Measurements from ENCODE around the gene CSTF2.

CSTF2 gene

DNA sequence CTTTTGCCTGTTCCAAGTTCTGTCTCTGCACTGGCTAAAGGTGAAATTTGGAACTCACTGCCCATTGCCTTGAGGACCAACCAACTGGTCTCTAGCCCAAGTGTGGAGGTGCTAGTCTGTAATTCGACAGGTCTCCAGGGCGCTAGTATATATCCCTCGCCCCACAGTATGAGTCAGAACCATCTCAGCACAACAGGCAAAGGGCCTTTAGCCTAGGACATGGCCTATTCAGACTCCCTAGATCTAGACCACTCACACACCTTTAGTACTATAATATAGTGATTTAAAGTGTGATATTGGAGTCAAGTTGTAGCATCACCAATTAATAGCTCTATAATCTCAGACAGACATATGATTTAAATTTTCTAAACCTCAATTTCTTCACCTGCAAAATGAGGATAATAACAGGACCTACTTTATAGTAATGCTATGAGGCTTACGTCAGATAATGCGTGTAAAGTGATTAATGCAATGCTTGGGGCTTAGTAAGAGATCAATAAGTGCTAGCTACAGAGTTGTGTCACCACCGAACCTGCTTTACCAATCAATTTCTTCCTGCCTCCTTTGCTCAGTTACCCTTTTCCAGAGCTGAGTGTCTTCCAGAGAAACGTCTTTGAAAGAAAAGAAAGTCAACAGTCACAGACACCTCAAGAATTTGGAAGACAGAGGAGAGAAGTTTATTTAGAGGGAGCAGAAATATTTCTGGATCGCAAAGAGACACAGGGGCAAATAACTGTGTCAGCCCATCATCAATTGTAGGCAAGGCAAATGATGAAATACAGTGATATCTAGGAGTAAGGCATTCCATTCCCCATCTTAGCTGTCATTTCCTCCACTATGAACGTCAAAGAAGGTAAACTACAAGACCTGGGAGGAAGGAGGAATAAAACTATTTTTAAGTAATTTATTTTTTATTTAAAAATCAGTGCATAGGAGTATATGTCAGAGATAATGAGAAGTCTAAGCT lies 51.7 kb downstream of the CSTF2 start:
- DNase-seq: no peak

DNA sequence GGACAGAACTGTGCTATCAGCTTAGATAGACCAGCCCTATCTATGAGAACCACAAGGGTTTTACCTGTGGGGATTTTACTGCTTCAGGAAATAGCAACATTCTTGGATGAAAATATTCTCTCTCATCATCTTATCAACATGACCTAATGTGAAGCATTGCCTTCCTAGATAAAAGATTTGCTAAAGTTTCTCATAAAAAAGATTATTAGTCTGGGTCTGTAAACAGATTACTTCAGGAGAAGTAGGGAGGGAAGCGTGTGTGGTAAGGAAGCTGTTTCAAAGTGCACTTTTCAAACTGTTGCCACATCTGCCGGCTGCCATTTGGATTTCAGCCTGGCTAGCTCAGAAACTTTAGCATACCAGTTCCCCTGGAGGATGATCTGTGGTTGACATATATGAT lies 54.1 kb downstream of the CSTF2 start, which contains the start of gene NOX1:
TSS of gene NOX1 (minus strand) at position 35 of the 400 bp plus-strand sequence. CDS start 220 bp downstream, outside the sequence.
- no peak for DNase-seq

DNA sequence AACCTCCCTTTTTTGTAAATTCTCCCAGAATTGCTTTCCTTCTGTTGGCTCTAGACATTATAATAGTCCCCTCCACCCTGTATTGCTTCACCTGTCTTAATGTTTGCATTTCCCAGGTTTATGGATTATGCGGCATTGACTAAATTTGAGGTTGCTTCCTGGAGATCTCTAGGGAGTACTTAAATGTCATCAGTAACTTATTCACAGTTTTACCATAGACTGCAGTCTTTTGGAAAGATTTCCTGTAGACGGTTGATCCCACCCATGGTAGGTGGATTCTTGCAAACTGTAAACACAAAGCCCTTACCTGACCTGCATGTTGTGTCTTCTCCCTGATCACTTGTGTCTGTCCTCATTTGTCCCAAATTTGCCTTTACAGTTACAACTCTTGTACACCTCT lies 60.2 kb downstream of the CSTF2 start:
- DNase-seq: no peak

DNA sequence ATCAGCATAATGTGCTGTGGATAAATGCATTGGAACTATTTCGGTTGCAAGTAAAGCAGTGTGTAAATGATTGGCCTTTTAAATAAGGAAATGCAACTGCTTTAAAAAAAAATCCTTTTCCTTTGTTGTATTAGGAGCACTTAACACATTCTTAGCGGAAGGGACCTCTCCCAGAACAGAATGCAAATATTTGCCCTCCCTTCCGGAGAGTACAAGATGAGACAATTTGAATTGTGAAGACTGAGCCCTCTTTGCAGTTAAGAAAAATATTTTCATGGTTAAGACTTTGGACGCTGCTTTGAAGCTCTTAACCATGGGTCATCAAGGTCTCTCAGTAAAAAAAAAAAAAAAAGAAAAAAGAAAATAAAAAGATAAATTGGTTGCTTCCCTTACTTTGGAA lies 63.5 kb downstream of the CSTF2 start:
- DNase-seq: no peak

All from NCI-H2171 (cell line).